Measurements from ENCODE around the gene KRT13. TPM values are rescaled to one million over a fixed set of nuclear protein-coding genes. Genes with fewer than 3 reads are reported as not detected.
A peak's percentile ranks its signal among the peaks of the same experiment; 100 is the strongest.

Gene KRT13
- total RNA-seq, 3 donors from 2014 or later: 1.6 TPM; not detected in 2

DNA sequence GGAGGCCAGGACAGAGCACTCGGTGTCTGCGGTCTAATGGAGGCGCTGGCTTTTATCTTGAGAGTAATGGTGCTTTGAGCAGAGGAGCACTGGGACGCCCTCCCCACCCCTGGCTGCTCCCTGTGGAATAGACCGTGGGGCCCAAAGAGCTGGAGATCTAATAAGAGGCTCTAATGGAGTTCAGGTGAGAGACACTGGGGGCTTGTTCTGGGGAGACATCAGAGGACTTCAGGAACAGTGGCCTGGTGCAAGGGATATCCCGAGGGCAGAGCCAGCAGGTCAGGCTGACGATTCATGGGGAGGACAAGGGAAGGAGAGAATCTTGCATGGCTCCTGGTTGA, 32.2 kb upstream of the KRT13 start:
- H3K4me3 ChIP-seq: peak overlapping the region in 1 of 3 donors; percentile 11
- peak in 1 of 2 donors; percentile 17 for DNase-seq (ENCODE audit: low spot score in 2 of 2)
- no peak for TF ChIP-seq POLR2AphosphoS5 (IDR thresholded peaks at IDR 0.05)
- TF ChIP-seq, protein P1, sequence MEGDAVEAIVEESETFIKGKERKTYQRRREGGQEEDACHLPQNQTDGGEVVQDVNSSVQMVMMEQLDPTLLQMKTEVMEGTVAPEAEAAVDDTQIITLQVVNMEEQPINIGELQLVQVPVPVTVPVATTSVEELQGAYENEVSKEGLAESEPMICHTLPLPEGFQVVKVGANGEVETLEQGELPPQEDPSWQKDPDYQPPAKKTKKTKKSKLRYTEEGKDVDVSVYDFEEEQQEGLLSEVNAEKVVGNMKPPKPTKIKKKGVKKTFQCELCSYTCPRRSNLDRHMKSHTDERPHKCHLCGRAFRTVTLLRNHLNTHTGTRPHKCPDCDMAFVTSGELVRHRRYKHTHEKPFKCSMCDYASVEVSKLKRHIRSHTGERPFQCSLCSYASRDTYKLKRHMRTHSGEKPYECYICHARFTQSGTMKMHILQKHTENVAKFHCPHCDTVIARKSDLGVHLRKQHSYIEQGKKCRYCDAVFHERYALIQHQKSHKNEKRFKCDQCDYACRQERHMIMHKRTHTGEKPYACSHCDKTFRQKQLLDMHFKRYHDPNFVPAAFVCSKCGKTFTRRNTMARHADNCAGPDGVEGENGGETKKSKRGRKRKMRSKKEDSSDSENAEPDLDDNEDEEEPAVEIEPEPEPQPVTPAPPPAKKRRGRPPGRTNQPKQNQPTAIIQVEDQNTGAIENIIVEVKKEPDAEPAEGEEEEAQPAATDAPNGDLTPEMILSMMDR (IDR thresholded peaks at IDR 0.05): no peak
- TF ChIP-seq POLR2A (IDR thresholded peaks at IDR 0.05): no peak
- intact Hi-C loops (cut with DNase I; ENCODE audit: low total_unique reads): no loop called here
- H3K9me3 ChIP-seq: no peaks in the 10 kb centered on the region
- H3K36me3 ChIP-seq: no peaks in the 10 kb centered on the region
- H3K4me1 ChIP-seq: peaks cover 0 to 34% of the 10 kb centered on the region in 2 donors
- peak overlapping the region; percentile 85 to 88 for H3K27ac ChIP-seq
- H3K27me3 ChIP-seq: no peaks in the 10 kb centered on the region

DNA sequence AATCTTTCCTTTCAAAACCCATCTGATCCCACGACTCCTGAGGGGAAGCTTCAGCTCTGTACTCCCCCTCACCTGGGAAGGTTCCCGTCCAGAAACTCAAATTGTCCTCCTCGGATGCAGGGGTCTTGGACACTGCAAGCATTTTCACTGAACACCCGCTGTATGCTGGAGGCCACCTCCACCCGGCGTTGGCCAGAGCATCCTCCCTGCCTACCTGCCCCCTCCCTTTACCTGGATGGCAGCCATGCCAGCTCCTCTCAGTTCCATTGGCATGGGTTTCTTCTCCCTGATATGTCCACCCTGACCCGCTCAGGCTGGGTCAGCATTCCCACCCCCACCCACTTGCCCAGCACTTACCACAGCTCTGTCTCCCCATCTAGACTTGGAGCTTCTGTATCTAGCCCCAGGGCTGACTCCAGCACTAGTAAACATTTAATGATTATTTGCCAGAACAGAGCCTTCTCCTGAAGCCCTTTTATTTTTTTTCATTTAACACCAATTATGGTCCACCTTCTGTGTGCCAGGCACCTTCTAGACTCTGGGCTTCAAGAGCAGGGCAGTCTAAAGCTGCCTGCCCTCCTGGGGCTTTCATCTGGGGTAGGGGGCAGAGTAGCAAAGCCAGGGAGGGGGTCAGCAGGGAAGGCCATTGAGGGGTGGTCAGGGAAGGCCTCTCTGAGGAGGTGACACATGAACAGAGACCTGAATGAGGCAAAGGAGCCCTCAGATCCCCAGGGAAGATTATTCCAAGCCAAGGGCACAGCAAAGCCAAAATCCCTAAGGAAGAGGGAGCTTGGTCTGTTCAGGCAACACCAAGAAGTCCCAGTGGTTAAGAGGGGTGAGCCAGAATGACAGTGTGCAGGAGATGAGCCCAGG, 31.6 kb upstream of the KRT13 start:
- Histone ChIP-seq H3K9me3 (no peaks in the 10 kb centered on the region), H3K27me3 (no peaks in the 10 kb centered on the region), H3K4me1 (peaks cover 0 to 34% of the 10 kb centered on the region in 2 donors), H3K27ac (peak overlapping the region; percentile 85 to 88), H3K36me3 (no peaks in the 10 kb centered on the region), H3K4me3 (peak overlapping the region in 2 of 3 donors; percentile 3 to 39)
- TF ChIP-seq POLR2AphosphoS5 (IDR thresholded peaks at IDR 0.05): no peak
- TF ChIP-seq, protein P1 (IDR thresholded peaks at IDR 0.05): no peak
- TF ChIP-seq POLR2A (IDR thresholded peaks at IDR 0.05): no peak
- intact Hi-C loops (cut with DNase I; ENCODE audit: low total_unique reads): no loop called here
- DNase-seq (ENCODE audit: low spot score in 2 of 2): peak in 1 of 2 donors; percentile 38

DNA sequence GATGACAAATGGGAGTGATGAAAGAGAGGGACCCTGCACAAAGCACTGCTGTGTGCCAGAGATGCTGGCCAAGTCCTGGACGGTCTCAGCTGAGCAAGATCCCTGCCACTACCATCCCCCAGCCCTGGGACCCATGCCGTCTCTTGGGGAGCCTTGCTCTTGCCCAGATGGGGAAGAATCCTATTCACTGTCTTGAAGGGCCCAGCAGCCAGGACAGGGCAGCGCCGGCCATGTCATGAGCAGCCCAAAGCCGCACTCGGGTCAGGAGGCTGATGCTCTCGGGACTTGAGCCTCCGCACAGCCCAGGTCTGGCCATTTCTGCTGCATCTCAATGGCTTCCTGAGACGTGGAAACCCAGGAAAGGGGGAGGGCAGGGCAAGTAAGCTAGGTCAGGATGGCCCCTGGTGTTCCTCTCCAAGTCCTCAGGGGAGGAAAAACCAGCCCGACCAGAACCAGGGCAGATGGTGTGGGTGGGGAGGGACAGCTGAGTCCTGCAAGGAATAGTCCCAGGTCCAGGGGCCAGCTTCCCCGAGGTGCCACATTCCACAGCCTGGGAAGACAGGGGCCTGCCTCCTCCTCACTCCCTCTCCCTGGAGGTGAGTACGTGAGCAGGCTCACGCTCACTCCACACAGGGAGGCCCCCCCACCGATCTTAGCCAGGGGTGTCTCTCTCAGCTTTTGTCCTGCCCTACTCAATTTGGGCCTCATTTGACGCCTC, 30.5 kb upstream of the KRT13 start:
- Histone ChIP-seq H3K9me3 (no peaks in the 10 kb centered on the region), H3K4me3 (peak overlapping the region in 2 of 3 donors; percentile 3 to 39), H3K4me1 (peaks cover 0 to 34% of the 10 kb centered on the region in 2 donors), H3K27ac (peak overlapping the region; percentile 85 to 88), H3K27me3 (no peaks in the 10 kb centered on the region), H3K36me3 (no peaks in the 10 kb centered on the region)
- DNase-seq (ENCODE audit: low spot score in 2 of 2): peak; percentile 84 to 86
- intact Hi-C loops (cut with DNase I; ENCODE audit: low total_unique reads): no loop called here
- TF ChIP-seq POLR2A (IDR thresholded peaks at IDR 0.05) (no peak), POLR2AphosphoS5 (IDR thresholded peaks at IDR 0.05) (peak in 1 of 3 donors; percentile 70)
- TF ChIP-seq, protein P1 (IDR thresholded peaks at IDR 0.05): peak in 1 of 3 donors; percentile 12

DNA sequence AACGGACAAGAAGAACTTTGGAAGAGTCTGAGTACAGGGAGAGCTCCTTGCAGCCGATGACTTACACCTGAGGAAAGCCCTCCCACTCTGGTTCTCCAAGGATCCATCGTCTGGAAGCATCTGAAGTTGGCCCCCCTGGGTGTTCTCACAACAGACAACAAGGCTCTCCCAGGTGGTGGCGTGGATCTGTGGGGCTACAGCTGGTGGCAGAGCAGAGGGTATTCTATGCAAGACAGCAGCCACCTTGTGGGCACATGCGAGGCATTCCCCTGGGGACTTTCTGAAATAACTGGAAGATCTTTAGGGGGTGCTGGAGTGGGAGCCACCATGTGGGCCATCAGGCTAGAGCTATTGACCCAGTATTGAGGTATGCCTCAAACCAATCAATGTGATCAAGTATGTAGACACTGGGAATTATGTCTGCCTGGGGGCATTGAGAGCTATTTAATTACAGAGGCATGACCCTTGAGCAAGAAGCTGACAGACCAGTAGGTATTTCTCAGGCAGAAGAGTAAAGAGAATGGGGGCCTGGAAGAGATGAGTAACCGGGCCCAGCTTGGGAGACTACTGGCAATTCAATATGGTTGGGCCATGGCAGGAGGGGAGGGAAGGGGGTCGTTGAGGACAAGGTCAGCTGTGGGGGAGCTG, 29.6 kb upstream of the KRT13 start:
- H3K27me3 ChIP-seq: peaks cover 0 to 2% of the 10 kb centered on the region in 2 donors
- intact Hi-C loops (cut with DNase I; ENCODE audit: low total_unique reads): no loop called here
- peak in 1 of 2 donors; percentile 17 for DNase-seq (ENCODE audit: low spot score in 2 of 2)

More for the DNA sequence above, 29.6 kb upstream of the KRT13 start:
- Histone ChIP-seq H3K4me3 (no peak overlapping the region), H3K27ac (peak overlapping the region; percentile 85 to 88), H3K4me1 (peaks cover 0 to 38% of the 10 kb centered on the region in 2 donors), H3K9me3 (no peaks in the 10 kb centered on the region), H3K36me3 (no peaks in the 10 kb centered on the region)
- TF ChIP-seq, protein P1 (IDR thresholded peaks at IDR 0.05): no peak
- TF ChIP-seq POLR2A (IDR thresholded peaks at IDR 0.05) (no peak), POLR2AphosphoS5 (IDR thresholded peaks at IDR 0.05) (no peak)

Measured in breast epithelium (tissue), 4 donors.